GM23338 (cell line): Measurements from ENCODE around the gene MINDY1. TPM values are rescaled to one million over a fixed set of nuclear protein-coding genes. Genes with fewer than 3 reads are reported as not detected.

Experiments
- ATAC-seq: fragments of 200-7000 bp; cut with Tn5 transposase; 3 replicates; pipeline ENCODE4 v1.9.1; 2020
- DNase-seq: peaks from one replicate; pipeline ENCODE4 v3.0.0-alpha.2; 2015; ENCODE audit warnings: low spot score
- H2AFZ ChIP-seq: fragments of 200-600 bp; sonication (generic); 2 replicates; pipeline ENCODE4 v1.8.0; 2016; ENCODE audit warnings: antibody characterized with exemption, mild to moderate bottlenecking, moderate library complexity
- H3F3A ChIP-seq: fragments of 200-600 bp; sonication (generic); replicated peaks from 2 replicates; pipeline ENCODE4 v1.8.0; 2017; ENCODE audit warnings: antibody characterized with exemption, mixed run types, low read depth
- H3K27ac ChIP-seq: fragments of 200-600 bp; sonication (generic); 2 replicates; pipeline ENCODE4 v1.6.1; 2016; ENCODE audit warnings: low read depth
- H3K27me3 ChIP-seq: fragments of 200-600 bp; sonication (generic); 2 replicates; pipeline ENCODE4 v1.8.0; 2016; ENCODE audit warnings: mild to moderate bottlenecking, mixed run types, moderate library complexity; ENCODE audit not compliant: insufficient read depth
- H3K36me3 ChIP-seq: fragments of 200-600 bp; sonication (generic); 2 replicates; pipeline ENCODE4 v1.8.0; 2016; ENCODE audit warnings: mild to moderate bottlenecking; ENCODE audit not compliant: insufficient read depth
- H3K4me1 ChIP-seq: fragments of 200-600 bp; sonication (generic); 2 replicates; pipeline ENCODE4 v1.8.0; 2016; ENCODE audit warnings: mild to moderate bottlenecking, moderate library complexity; ENCODE audit not compliant: insufficient read depth
- H3K4me2 ChIP-seq: fragments of 200-600 bp; sonication (generic); 2 replicates; pipeline ENCODE4 v1.7.1; 2017; ENCODE audit warnings: mixed run types
- H3K4me3 ChIP-seq: fragments of 200-600 bp; sonication (generic); 2 replicates; pipeline ENCODE4 v1.6.1; 2016; ENCODE audit warnings: mixed run types
- H3K79me2 ChIP-seq: fragments of 200-600 bp; sonication (generic); replicated peaks from 2 replicates; pipeline ENCODE4 v1.8.0; 2017; ENCODE audit warnings: mild to moderate bottlenecking; ENCODE audit not compliant: insufficient read depth
- H3K9me2 ChIP-seq: fragments of 200-600 bp; sonication (generic); 2 replicates; pipeline ENCODE4 v1.8.0; 2017; ENCODE audit not compliant: insufficient read depth
- H4K20me1 ChIP-seq: fragments of 200-600 bp; sonication (generic); replicated peaks from 2 replicates; pipeline ENCODE4 v1.8.0; 2017; ENCODE audit warnings: mild to moderate bottlenecking; ENCODE audit not compliant: insufficient read depth
- H3K27ac Mint-ChIP-seq: 2 replicates; pipeline ENCODE4 v1.8.0; 2020; ENCODE audit warnings: inconsistent platforms, mild to moderate bottlenecking, moderate library complexity, mixed read lengths
- H3K27me3 Mint-ChIP-seq: 3 replicates; pipeline ENCODE4 v1.8.0; 2022; ENCODE audit warnings: low read depth, mild to moderate bottlenecking, moderate library complexity, mixed read lengths, inconsistent platforms; ENCODE audit not compliant: insufficient read depth, poor library complexity
- H3K36me3 Mint-ChIP-seq: 3 replicates; pipeline ENCODE4 v1.8.0; 2021; ENCODE audit warnings: low read depth, mild to moderate bottlenecking, inconsistent platforms, moderate library complexity, mixed read lengths
- H3K4me1 Mint-ChIP-seq: 3 replicates; pipeline ENCODE4 v1.8.0; 2020; ENCODE audit warnings: mild to moderate bottlenecking, inconsistent platforms, mixed read lengths
- H3K4me3 Mint-ChIP-seq: 3 replicates; pipeline ENCODE4 v1.8.0; 2021; ENCODE audit warnings: moderate library complexity, mild to moderate bottlenecking, inconsistent platforms, mixed read lengths
- H3K9me3 Mint-ChIP-seq: 3 replicates; pipeline ENCODE4 v1.8.0; 2020; ENCODE audit warnings: moderate library complexity, mild to moderate bottlenecking, inconsistent platforms, mixed read lengths
- CREB1 ChIP-seq: fragments of 250-450 bp; sonication (Bioruptor Pico); IDR thresholded peaks from 2 replicates; pipeline ENCODE4 v1.5.0; 2020; ENCODE audit warnings: low read depth, mild to moderate bottlenecking, moderate library complexity
- EZH2 ChIP-seq: fragments of 200-600 bp; sonication (generic); IDR thresholded peaks from one replicate; pipeline ENCODE4 v1.8.0; 2017; ENCODE audit warnings: antibody characterized with exemption, mild to moderate bottlenecking, low read depth; ENCODE audit not compliant: unreplicated experiment
- EZH2phosphoT487 ChIP-seq: fragments of 200-600 bp; sonication (generic); IDR thresholded peaks from one replicate; pipeline ENCODE4 v1.8.1; 2018; ENCODE audit warnings: antibody characterized with exemption; ENCODE audit not compliant: unreplicated experiment
- JUNB ChIP-seq: IDR thresholded peaks from one replicate; pipeline ENCODE4 v1.6.1; 2016; ENCODE audit warnings: antibody characterized with exemption; ENCODE audit not compliant: unreplicated experiment
- NANOG ChIP-seq: IDR thresholded peaks from 2 replicates; pipeline ENCODE4 v1.6.1; 2016; ENCODE audit warnings: antibody characterized with exemption, borderline replicate concordance
- STAT1 ChIP-seq: IDR thresholded peaks from one replicate; pipeline ENCODE4 v1.6.1; 2016; ENCODE audit warnings: antibody characterized with exemption; ENCODE audit not compliant: unreplicated experiment
- ZNF114 ChIP-seq: fragments of 250-450 bp; sonication (Bioruptor Pico); IDR thresholded peaks from 2 replicates; pipeline ENCODE4 v1.5.0; 2020; ENCODE audit warnings: mild to moderate bottlenecking, moderate library complexity
- ZNF331 ChIP-seq: fragments of 250-450 bp; sonication (Bioruptor Pico); IDR thresholded peaks from 2 replicates; pipeline ENCODE4 v1.5.0; 2020; ENCODE audit warnings: low read depth, mild to moderate bottlenecking, moderate library complexity
- polyA plus RNA-seq: library from polyadenylated mRNA; unstranded; fragments of >200 nt; fragmentation: Nextera tagmentation; extraction: Ambion mirVana; gene quantifications from 2 replicates; pipeline ENCODE4 v1.2.1, GENCODE V29; 2016
- total RNA-seq: library from RNA; depleted of rRNA; stranded (reverse); fragments of >200 nt; shearing (Covaris generic); gene quantifications from 2 replicates; pipeline ENCODE4 v1.2.3, GENCODE V29; 2014
- TF ChIP-seq, protein P1 (sequence below): IDR thresholded peaks from one replicate; pipeline ENCODE4 v1.6.1; 2018; ENCODE audit warnings: antibody characterized with exemption; ENCODE audit not compliant: unreplicated experiment
- TF ChIP-seq, protein P2 (sequence below): fragments of 250-450 bp; sonication (Bioruptor Pico); IDR thresholded peaks from 2 replicates; pipeline ENCODE4 v1.5.0; 2020; ENCODE audit warnings: mild to moderate bottlenecking, moderate library complexity
- TF ChIP-seq, protein P3 (sequence below), 2 experiments: fragments of 200-600 bp in 1 of 2; sonication (generic) in 1 of 2; conservative IDR thresholded peaks; 2 replicates each; pipeline versions ENCODE4 v1.5.1 to v1.6.1; 2016 to 2017; ENCODE audit warnings: antibody characterized with exemption in 2 of 2, low read depth in 2 of 2, mild to moderate bottlenecking in 2 of 2, moderate library complexity in 1 of 2
- TF ChIP-seq, protein P4 (sequence below): IDR thresholded peaks from 2 replicates; pipeline ENCODE4 v1.6.1; 2016; ENCODE audit warnings: antibody characterized with exemption

The MINDY1 gene
- total and polyA plus RNA-seq, 2 experiments from 2014 or later, result 4.5 to 10.3 TPM

DNA sequence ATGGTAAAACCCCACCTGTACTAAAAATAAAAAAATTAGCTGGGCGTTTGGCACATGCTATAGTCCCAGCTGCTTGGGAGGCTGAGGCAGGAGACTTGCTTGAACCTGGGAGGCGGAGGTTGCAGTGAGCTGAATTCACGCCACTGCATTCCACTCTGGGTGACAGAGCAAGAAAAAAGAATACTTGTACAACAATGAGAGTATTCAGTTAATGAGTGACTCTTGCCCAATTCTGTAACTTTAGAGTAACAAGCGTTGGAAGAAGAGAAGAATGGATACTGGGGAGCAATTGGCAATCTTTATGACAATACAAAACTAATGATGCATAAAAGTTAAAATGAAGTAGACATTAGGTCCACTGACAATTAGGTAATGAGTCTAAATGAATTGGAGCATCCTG is 14.1 kb downstream of the MINDY1 start:
- Histone ChIP-seq H3K27ac (no peak overlapping the region), H3K27me3 (no peaks in the 10 kb centered on the region), H3F3A (no peaks in the 10 kb centered on the region), H3K36me3 (no peaks in the 10 kb centered on the region), H3K9me2 (no peaks in the 10 kb centered on the region), H3K4me1 (no peaks in the 10 kb centered on the region), H2AFZ (no peak overlapping the region), H4K20me1 (no peaks in the 10 kb centered on the region), H3K4me2 (no peak overlapping the region), H3K79me2 (no peaks in the 10 kb centered on the region), H3K4me3 (no peak overlapping the region)
- ATAC-seq (no peak), DNase-seq (no peak)
- Mint-ChIP-seq H3K27ac (no peak overlapping the region), H3K27me3 (peaks cover 11% of the 10 kb centered on the region), H3K36me3 (peaks cover 3% of the 10 kb centered on the region; the same call in 2 of the 3 replicates), H3K9me3 (no peaks in the 10 kb centered on the region), H3K4me1 (peaks cover 6% of the 10 kb centered on the region; the same call in 2 of the 3 replicates), H3K4me3 (no peak overlapping the region)
- TF ChIP-seq, protein P1, sequence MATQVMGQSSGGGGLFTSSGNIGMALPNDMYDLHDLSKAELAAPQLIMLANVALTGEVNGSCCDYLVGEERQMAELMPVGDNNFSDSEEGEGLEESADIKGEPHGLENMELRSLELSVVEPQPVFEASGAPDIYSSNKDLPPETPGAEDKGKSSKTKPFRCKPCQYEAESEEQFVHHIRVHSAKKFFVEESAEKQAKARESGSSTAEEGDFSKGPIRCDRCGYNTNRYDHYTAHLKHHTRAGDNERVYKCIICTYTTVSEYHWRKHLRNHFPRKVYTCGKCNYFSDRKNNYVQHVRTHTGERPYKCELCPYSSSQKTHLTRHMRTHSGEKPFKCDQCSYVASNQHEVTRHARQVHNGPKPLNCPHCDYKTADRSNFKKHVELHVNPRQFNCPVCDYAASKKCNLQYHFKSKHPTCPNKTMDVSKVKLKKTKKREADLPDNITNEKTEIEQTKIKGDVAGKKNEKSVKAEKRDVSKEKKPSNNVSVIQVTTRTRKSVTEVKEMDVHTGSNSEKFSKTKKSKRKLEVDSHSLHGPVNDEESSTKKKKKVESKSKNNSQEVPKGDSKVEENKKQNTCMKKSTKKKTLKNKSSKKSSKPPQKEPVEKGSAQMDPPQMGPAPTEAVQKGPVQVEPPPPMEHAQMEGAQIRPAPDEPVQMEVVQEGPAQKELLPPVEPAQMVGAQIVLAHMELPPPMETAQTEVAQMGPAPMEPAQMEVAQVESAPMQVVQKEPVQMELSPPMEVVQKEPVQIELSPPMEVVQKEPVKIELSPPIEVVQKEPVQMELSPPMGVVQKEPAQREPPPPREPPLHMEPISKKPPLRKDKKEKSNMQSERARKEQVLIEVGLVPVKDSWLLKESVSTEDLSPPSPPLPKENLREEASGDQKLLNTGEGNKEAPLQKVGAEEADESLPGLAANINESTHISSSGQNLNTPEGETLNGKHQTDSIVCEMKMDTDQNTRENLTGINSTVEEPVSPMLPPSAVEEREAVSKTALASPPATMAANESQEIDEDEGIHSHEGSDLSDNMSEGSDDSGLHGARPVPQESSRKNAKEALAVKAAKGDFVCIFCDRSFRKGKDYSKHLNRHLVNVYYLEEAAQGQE, result no peak
- TF ChIP-seq JUNB (no peak), ZNF114 (CRISPR knock-in tag) (no peak), STAT1 (no peak), EZH2phosphoT487 (no peak), EZH2 (no peak), NANOG (no peak), ZNF331 (CRISPR knock-in tag) (no peak), CREB1 (CRISPR knock-in tag) (no peak)
- TF ChIP-seq, protein P2, sequence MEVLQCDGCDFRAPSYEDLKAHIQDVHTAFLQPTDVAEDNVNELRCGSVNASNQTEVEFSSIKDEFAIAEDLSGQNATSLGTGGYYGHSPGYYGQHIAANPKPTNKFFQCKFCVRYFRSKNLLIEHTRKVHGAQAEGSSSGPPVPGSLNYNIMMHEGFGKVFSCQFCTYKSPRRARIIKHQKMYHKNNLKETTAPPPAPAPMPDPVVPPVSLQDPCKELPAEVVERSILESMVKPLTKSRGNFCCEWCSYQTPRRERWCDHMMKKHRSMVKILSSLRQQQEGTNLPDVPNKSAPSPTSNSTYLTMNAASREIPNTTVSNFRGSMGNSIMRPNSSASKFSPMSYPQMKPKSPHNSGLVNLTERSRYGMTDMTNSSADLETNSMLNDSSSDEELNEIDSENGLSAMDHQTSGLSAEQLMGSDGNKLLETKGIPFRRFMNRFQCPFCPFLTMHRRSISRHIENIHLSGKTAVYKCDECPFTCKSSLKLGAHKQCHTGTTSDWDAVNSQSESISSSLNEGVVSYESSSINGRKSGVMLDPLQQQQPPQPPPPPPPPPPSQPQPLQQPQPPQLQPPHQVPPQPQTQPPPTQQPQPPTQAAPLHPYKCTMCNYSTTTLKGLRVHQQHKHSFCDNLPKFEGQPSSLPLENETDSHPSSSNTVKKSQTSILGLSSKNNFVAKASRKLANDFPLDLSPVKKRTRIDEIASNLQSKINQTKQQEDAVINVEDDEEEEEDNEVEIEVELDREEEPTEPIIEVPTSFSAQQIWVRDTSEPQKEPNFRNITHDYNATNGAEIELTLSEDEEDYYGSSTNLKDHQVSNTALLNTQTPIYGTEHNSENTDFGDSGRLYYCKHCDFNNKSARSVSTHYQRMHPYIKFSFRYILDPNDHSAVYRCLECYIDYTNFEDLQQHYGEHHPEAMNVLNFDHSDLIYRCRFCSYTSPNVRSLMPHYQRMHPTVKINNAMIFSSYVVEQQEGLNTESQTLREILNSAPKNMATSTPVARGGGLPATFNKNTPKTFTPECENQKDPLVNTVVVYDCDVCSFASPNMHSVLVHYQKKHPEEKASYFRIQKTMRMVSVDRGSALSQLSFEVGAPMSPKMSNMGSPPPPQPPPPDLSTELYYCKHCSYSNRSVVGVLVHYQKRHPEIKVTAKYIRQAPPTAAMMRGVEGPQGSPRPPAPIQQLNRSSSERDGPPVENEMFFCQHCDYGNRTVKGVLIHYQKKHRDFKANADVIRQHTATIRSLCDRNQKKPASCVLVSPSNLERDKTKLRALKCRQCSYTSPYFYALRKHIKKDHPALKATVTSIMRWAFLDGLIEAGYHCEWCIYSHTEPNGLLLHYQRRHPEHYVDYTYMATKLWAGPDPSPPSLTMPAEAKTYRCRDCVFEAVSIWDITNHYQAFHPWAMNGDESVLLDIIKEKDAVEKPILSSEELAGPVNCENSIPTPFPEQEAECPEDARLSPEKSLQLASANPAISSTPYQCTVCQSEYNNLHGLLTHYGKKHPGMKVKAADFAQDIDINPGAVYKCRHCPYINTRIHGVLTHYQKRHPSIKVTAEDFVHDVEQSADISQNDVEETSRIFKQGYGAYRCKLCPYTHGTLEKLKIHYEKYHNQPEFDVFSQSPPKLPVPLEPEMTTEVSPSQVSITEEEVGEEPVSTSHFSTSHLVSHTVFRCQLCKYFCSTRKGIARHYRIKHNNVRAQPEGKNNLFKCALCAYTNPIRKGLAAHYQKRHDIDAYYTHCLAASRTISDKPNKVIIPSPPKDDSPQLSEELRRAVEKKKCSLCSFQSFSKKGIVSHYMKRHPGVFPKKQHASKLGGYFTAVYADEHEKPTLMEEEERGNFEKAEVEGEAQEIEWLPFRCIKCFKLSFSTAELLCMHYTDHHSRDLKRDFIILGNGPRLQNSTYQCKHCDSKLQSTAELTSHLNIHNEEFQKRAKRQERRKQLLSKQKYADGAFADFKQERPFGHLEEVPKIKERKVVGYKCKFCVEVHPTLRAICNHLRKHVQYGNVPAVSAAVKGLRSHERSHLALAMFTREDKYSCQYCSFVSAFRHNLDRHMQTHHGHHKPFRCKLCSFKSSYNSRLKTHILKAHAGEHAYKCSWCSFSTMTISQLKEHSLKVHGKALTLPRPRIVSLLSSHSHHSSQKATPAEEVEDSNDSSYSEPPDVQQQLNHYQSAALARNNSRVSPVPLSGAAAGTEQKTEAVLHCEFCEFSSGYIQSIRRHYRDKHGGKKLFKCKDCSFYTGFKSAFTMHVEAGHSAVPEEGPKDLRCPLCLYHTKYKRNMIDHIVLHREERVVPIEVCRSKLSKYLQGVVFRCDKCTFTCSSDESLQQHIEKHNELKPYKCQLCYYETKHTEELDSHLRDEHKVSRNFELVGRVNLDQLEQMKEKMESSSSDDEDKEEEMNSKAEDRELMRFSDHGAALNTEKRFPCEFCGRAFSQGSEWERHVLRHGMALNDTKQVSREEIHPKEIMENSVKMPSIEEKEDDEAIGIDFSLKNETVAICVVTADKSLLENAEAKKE, result no peak
- TF ChIP-seq, protein P3, sequence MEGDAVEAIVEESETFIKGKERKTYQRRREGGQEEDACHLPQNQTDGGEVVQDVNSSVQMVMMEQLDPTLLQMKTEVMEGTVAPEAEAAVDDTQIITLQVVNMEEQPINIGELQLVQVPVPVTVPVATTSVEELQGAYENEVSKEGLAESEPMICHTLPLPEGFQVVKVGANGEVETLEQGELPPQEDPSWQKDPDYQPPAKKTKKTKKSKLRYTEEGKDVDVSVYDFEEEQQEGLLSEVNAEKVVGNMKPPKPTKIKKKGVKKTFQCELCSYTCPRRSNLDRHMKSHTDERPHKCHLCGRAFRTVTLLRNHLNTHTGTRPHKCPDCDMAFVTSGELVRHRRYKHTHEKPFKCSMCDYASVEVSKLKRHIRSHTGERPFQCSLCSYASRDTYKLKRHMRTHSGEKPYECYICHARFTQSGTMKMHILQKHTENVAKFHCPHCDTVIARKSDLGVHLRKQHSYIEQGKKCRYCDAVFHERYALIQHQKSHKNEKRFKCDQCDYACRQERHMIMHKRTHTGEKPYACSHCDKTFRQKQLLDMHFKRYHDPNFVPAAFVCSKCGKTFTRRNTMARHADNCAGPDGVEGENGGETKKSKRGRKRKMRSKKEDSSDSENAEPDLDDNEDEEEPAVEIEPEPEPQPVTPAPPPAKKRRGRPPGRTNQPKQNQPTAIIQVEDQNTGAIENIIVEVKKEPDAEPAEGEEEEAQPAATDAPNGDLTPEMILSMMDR (conservative IDR thresholded peaks at IDR 0.05; ENCODE audit: low read depth in 2 of 2), result no peak
- TF ChIP-seq, protein P4, sequence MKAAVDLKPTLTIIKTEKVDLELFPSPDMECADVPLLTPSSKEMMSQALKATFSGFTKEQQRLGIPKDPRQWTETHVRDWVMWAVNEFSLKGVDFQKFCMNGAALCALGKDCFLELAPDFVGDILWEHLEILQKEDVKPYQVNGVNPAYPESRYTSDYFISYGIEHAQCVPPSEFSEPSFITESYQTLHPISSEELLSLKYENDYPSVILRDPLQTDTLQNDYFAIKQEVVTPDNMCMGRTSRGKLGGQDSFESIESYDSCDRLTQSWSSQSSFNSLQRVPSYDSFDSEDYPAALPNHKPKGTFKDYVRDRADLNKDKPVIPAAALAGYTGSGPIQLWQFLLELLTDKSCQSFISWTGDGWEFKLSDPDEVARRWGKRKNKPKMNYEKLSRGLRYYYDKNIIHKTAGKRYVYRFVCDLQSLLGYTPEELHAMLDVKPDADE, result no peak
